GM21526 (cell line): ENCODE data around the gene BRD4.

ENCODE experiments used
- ATAC-seq: cut with Tn5 transposase; IDR thresholded peaks from one replicate; pipeline ENCODE4 v1.9.1; 2021; ENCODE audit warnings: moderate library complexity; ENCODE audit not compliant: unreplicated experiment, low FRiP score

BRD4 gene

DNA sequence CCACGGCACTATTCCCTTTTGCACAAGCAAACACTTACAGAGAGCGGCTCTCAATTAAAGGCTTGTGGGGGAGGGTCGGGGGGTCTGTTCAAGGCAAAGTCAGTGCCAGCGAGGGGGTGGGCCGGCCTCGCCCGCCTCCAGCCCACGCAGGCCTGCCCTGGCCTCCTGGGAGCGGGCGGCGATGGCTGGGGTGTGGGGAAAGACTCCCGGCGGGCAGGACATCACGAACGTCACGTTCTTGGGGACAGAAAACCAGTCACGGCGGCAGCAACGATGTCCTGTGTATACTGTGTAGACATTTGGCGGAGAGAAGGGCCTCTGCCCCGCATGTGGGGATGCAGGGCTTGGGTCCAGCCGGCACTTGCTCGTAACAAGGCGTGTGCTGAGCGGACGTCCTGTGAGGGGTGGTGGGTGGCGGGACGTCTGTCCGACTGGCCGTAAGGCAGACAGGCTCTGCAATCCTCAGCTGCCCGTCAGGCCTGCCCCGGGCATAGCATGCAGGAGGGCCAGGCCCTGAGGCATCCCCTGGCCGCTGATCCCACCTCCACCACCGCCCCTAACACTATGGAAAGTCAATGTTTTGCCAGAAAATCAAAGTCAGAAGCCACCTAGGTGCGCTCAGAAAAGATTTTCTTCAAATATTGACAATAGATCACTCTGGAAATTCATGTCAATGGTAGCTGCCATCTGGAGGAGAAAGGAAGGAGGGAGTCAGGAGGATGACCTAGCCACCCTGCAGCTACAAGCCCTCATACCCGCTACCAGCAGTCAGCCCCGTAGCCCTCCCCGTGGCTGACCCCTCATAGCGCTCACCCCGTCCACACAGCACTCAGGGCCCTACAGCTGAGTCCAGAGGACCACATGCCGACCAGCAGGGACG lies 94.3 kb downstream of the BRD4 start:
- ATAC-seq: no peak

DNA sequence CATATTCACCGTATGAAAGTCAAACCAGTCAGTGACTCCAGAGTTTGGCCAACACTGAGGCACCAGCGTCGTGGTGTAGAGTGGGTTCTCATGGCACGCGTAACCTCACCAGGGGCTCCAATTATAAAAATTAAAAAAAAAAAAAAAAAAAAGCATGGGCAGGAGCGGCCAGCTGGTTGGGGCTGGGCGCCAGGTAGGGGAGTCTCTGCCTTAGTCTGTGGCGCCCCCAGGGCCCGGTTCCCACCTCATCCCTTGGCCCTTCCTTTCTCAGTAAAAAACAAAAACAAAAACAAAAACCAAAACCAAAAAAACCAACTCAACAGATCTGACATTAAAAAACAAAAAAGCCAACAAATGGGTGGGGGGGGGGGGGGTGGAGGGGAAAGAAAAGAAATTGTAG lies 95.5 kb downstream of the BRD4 start:
- no peak for ATAC-seq

DNA sequence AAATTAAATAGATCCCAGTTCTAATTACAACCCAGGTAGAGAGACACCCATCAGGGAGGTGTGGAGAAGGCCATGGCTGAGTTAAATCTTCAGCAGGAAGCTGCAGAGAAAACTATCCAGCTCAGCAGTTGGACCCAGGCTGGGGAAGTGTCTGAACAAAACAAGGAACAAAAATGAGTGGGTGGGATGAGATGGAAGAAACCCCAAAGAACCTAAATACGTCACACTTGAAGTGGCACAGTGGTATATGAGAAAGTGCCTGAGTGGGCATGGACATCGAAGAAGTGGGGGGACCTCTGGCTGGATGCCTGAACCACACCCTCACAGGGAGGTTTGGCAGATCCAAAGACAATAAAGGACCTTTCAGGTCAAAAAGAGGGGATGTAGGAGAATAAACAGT lies 96.6 kb downstream of the BRD4 start:
- no peak for ATAC-seq

DNA sequence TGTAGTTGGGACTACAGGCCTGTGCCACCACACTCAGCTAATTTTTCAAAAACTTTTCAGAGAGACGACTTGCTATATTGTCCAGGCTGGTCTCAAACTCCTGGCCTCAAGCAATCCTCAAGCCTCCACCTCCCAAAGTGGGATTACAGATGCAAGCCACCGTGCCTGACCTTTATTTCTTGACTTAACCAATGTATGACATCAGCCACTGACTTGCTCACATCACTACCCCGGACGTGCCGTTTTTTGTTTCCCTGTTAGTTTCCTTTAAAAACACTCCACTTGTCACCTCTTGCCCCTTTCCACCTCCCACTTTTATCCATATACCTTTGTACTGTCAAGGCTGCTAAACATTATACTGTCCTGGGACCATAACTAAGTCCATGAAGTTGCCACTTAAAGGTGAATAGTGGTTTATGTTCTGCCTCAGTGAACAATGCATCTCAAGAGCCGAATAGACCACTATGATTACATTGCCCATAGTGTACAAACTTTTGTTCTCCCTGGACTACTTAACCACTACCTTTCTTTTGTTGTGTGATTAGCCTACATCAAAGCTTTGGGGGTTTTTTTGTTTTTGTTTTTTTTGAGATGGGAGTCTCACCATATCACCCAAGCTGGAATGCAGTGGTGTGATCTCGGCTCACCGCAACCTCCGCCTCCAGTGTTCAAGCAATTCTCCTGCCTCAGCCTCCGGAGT lies 97.8 kb downstream of the BRD4 start:
- no peak for ATAC-seq

DNA sequence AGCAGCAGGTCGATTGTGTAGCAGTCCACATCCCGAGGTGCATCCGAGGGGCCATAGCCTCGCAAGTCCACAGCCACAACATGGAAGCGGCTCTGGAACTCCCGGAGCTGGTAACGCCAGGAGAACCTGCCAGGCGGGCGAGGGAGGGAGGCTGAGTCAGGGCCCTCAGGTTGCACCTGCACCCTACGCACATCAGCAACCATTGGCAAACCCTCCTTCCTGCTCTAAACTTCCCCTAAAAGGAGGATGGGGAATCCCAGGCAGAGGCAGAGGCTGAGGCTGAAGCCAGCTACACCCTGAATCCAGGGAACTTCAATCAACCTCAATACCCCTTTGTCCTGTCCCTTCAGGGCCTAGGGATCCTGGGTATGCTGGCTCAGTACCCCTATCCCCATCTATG lies 101.1 kb downstream of the BRD4 start:
- ATAC-seq: no peak

DNA sequence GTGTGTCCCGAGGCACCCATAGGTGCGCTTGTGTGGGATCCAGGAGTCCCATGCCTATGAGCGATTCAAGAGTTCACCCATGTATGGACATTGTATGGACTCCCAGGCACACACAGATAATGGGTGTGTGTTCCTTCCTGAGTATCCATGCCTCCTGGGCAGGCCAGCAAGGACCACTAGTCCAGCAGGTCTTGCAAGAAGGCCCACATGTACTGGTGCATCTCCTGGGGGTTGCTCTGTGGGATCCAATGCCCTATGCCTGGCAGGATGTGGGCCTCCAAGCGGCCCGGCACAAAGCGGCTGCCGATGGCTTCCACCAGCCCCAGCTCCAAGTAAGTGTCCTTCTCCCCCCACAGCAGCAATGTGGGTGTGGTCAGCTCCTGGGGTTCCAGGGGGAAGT lies 105.1 kb downstream of the BRD4 start:
- ATAC-seq: no peak

DNA sequence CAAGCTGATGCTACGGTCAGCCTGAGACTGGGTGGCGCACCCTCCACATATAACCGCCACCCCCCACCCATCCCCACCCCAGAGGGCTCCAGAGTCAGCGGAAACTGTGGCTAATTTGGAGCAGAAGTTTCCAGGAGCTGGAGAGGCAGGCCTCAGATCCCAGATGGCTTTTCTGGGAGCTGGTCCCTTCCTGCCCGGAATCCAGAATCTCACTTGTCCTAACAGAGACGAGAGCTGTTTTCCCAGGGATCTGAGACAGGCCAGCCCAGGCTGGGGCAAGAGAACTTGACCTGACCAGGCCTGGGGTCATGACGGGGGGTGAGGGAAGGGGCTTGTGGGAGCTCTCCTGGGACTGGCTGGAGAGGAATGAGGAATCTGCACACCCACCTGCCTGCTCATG lies 106.6 kb downstream of the BRD4 start:
- no peak for ATAC-seq

DNA sequence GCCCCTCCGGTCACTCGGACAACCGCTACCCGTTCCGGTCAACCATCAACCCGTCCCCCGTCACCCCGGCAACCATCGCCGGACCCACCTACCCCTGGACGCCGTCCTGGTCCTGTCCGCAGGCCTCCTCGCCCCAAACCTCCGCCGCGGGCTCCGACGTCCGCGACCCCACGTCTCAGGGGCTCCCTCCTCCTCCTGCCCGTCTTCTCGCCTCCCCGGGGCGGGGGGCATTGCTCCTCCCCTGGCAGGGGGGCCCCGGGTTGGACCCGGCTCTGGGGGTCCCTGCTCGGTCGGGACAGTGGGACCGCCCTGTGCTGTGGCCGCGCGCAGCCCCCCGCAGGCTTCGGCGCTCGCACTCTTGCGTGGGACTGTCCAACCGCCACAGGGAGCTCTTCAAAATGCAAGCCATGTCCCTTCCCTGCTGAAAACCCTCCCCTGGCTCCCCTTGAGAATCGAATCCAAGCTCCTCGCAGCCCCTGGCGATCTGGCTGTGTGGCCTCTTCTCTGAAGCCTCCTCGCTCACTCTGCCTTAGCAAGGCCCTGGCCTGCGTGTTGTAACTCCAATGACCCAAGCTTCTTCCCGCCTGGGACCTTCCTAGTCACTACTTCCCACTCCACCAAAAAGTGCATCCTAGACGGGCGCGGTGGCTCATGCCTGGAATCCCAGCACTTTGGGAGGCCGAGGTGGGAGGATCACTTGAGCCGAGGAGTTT lies 108.5 kb downstream of the BRD4 start:
- ATAC-seq: no peak

DNA sequence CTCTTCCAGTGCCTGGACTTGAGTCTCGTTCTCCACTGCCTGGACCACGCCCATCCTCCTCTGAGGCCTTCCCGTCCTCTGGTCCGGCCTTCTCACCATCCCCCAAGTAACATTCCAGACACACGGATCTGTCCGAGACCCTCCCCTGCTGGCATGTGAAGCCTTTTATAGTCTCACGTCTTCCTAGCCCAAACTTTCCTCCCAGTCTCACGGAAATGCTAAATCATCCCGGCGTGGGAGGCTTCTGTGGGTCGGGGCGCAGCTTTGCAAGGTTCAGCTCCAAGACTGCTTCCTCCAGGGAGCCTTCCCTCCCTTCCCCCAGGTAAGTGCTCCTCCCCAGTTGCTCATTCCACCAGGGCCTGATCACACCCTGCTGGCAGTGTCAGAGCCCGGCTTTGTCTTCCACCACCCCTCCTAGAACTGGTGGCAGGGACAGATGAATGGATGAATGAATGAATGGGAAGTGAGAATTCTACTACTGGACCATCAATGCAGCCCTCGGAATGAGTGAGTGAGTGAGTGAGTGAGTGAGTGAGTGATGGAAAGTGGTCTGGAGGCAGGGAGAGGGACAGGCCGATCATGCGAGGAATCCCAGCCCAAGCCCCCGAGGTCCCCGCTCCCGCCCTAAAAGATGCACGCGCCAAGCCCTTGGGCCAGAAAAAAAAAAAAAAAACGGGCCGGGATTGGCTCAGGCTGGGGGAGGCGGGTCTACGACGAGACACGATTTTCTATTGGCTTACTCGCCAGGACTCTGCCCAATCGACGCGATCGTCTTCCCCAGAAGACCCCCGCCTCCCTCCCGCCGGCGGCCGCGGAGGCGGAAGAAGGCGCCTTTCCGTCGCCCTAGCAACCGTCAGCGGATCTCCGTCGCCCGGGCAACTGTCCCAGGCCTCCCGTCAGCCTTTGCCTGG lies 109.3 kb downstream of the BRD4 start:
- peak; percentile 73 for ATAC-seq

DNA sequence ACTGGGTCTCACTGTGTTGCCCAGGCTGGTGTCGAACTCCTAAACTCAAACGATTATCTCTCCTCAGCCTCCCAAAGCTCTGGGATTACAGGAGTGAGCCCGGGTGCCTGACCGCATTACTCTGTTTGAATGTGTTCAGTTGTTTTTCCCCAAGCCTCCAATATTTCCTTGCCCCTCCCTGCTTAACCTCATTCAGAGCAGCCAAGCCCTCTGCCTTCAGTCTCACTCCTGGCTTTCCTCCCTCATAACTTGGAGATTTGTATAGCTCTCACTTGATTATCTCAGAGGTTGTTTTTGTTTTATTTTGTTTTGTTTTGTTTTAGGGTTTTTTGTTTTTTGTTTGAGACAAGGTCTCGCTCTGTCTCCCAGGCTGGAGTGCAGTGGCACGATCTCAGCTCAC lies 111.5 kb downstream of the BRD4 start:
- no peak for ATAC-seq

DNA sequence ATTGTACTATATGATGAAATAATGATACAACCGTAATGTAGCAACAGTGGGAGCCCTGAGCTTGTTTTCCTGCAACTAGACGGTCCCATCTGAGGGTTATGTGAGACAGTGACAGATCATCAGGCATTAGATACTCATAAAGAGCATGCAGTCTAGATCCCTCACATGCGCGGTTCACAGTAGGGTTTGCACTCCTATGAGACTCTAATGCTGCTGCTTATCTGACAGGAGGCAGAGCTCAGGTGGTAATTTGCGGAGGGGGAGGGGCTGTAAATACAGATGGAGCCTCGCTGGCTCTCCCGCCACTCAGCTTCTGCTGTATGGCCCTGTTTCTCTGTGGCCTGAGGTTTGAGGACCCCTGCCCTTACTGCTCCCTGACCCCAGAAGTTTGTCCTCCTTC lies 113.8 kb downstream of the BRD4 start:
- ATAC-seq: no peak

DNA sequence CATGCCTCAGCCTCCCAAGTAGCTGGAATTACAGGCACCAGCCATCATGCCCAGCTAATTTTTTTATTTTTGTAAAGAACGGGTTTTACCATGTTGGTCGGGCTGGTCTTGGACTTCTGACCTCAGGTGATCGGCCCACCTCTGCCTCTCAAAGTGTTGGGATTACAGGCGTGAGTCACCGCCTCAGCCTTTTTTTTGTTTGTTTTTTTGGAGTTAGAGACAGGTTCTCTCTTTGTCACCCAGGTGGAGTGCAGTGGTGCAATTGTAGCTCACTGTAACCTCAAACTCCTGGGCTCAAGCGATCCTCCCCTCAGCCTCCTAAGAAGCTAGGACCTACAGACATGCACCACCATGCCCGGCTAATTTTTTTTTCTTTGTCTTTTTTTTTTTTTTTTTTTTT lies 116.0 kb downstream of the BRD4 start:
- ATAC-seq: no peak

DNA sequence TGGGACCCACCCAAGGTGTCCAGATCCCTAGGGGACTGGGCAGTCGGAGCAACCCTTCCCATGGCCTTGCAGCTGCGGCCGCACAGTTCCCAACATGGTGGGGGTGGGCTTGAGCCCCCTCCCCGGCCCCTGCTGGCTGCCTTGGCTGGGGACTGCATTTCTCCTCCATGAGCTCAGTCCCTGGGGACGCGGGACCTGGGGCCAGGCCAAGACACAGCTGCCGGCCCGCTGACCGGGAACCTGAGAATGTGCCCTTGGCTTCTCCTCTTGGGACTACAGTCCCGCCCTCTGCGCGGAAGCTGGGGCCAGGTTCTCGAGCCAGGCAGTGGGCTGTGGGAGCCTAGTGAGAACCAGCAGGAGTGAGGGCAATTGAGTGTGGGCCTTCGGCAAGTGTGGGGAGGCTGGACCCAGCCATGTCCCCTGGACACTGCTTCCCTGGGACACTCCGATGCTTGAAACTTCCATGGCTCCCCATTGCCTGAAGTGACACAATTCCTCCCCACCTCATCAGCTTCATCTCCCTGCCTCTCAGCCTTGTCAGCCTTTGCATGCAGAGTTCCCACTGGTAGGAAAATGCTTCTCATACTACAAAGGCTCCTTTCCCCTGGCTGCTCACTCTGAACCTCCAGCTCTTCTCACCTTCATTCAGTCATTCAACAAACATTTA lies 118.5 kb downstream of the BRD4 start:
- no peak for ATAC-seq

DNA sequence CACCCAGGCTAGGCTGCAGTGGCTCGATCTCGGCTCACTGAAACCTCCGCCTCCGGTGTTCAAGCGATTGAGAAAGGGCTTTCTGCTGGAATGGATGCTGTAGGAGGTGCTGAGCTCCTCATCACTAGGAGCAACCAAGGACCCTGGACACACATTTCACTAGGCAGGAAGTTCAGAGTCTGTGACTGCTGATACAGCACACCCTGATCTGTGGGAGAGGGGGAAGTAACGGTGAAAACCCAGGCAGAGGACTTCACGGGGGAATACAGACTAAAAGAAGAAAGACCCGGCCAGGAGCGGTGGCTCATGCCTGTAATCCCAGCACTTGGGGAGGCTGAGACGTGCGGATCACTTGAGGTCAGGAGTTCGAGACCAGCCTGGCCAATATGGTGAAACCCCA lies 119.6 kb downstream of the BRD4 start:
- ATAC-seq: no peak

DNA sequence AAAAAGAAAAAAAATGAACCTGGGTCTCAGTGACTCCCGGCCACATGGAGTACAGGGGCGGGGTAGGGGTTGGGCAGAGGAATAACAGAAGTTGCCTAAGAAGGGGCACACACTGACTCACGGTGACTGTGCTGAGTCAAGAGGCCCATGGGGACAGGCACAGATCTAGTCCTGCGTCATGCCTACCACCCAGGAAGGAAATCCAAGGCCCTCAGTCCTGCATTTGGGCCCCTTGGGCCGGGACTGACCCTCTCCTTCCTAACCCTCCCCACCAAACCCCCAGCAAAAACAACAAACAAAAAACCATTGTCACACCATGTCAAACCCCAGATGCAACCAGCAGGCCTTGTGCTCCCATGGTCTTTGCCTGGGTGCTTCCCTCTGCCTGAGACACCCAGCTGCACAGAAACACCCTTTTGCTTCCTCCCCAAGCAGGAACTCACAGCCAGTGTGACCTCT lies 122.0 kb downstream of the BRD4 start:
- no peak for ATAC-seq

DNA sequence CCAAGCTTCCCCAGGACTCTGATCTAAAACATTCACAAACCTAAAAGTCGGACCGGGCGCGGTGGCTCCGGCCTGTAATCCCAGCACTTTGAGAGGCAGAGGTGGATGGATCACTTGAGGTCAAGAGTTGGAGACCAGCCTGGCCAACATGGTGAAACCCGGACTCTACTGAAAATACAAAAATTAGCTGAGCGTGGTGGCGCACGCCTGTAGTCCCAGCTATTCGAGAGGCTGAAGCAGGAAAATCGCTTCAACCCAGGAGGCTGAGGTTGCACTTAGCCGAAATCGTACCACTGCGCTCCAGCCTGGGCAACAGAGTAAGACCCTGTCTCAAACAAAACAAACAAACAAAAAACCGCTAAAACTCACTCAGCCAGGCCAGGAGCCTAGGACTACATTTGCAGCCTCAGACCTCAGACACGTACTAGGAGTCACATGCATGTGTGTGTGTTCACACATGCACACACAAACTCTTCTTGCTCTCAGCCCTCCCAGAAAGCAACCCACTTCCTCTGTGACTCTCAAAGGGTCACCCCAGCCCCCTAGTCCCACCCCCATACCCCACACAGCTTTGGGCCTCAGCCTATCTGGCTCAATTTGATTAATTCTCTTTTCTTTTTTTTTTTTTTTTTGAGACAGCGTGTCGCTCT lies 130.8 kb downstream of the BRD4 start:
- ATAC-seq: no peak

DNA sequence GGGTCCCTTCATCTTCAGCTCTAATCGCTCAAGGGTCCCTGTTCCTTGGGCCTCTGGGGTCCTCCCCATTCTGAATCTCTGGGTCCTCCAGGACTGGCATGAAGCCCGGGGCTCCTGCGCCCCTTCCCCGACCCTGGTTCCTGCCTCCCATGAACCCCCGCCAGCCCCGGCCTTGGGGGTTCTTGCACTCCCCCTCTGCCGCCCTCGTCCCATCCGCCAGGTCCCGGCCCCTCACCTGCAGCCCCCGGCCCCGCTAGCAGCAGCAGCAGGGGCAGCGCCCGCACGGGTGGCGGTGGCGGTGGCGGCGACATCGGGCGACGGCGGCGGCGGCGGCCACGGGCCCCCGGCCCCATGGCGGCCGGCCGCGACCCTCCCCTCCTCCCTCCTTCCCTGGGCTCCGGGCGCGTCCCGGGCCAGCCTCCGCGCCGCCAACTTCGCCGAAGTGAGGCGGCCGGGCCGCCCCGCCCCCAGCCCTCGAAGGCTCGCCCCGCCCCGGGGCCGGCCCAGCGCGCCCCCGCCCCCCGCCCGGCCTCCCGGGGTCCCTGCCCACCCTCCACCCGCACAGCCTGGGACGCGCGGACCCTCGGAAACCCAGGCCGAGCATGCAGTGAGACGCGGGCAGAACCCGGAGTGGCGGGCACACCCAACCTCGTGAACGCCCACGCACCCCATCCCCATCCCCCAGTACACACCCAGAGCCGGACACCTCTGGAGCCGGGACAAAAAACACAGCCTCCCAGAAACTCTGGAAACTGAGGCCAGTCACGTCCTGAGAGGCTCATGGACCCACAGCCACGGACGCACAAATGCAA lies 131.6 kb downstream of the BRD4 start, which contains the start of gene NOTCH3:
Gene NOTCH3, minus strand, starts transcription at position 443 of the 812 bp plus-strand sequence. Its CDS starts 90 bp downstream, at position 353.
- no peak for ATAC-seq
